ENCODE results near the gene ZPBP2.
"Not testable (repeated sequence)": the region's sequence is repeated elsewhere in the genome, so short reads cannot be mapped to it uniquely, and the experiment has no call there.

Gene ZPBP2

DNA sequence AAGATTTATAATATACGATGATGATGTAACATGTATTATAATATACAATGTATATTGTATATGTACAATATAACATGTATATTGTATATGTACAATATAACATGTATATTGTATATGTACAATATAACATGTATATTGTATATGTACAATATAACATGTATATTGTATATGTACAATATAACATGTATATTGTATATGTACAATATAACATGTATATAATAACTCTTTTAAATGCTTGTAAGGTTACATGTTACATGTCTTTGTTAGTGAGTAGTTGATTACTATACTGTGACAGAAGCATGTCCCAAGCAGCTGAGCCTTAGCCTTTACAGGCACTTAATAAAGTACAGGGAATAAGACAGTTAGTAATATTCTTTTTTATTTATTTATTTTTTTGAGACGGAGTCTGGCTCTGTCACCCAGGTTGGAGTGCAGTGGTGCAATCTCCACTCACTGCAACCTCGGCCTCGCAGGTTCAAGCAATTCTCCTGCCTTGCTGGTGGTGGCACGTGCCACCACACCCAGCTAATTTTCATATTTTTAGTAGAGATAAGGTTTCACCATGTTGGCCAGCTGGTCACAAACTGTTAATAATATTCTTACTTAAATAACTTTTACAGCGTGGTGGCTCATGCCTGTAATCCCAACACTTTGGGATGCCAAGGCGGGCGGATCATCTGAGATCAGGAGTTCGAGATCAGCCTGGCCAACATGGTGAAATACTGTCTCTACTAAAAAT, 11.9 kb upstream of the ZPBP2 start:
- not testable (repeated sequence) for DNase-seq (ENCODE audit: low read depth)

DNA sequence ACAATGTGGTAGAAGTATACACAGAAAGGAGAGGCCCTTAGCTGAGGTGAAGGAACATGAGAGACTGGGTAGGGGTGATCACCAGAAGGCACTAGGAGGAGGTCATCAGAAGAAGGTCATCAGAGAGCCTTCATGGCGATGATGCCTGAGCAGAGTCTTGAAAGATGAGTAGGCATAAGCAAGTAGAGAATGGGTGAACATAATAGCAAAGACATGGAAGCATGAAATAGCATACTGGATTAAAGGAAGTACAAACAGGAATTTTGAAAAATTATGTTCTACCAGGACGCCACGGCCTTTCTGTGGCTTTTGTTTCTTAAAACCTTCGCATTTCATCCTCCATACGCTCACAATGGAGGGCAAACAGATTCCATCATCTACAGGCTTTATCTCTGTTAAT, 6.8 kb upstream of the ZPBP2 start:
- no peak for DNase-seq (ENCODE audit: low read depth)

DNA sequence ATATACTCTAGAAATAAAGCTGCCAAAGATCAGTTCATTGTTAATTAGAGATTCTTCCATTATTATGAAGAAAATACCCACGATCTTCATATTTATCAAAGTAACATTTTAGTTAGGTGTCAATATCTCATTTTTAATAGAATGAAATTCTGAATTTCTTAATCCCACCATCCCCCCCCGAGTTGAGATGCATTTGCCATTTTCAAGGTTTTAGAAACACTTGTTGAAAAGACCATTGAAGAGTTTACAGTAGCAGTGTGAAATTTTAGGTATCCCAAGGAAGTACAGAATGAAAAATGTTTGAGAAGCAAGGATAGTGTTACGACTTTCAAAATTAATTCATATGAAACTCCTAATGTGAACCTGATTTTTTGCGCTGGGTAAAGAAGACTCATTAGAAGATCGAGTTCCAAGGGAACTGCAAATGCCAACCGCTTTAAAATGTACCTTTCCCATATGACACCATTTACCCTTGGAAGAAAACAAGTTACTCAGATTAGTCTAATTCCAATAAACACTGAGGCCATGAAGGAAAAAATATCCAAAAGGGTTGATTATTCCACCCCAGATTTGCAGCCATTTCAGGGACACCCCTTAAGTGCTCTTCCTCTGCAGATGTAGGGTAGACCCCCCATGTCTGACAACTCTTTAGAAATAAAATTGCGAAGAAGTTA, 4.6 kb upstream of the ZPBP2 start:
- no peak for DNase-seq (ENCODE audit: low read depth)

- DNase-seq (ENCODE audit: low read depth) = peak; percentile 73
Measured at GRCh38 chr17:39863918-39864746, 3.9 kb upstream of the ZPBP2 start, which contains the start of gene IKZF3. Gene IKZF3, minus strand, starts transcription at chr17:39864312. Its CDS starts 186 bp downstream, at chr17:39864126.

- DNase-seq (ENCODE audit: low read depth) = no peak
Measured at GRCh38 chr17:39866013-39866730, 1.8 kb upstream of the ZPBP2 start.

GRCh38 chr17:39867084-39867879, 720 bp upstream of the ZPBP2 start:
- peak; percentile 38 for DNase-seq (ENCODE audit: low read depth)

DNA sequence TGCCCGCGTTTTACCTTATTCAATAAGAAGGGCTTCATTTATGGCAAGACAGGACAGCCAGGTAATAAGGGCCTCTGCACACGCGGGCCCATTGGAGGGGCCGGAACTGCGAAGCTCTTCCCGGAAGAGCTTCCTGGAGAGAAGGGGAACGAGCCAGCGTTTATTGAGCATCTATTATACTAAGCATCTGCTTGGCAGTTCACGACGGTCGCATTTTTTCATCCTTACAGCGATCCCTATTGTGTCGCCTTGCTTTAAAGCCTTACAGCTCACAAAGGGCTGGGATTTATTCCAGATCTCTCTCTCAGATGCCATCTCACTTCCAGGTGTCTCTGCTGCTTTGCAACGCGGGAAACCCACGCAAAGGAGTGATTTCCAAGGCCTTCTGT, 546 bp downstream of the ZPBP2 start:
- no peak for DNase-seq (ENCODE audit: low read depth)

GRCh38 chr17:39870776-39871175, 2.8 kb downstream of the ZPBP2 start:
- no peak for DNase-seq (ENCODE audit: low read depth)

GRCh38 chr17:39871801-39872200, 3.8 kb downstream of the ZPBP2 start:
- no peak for DNase-seq (ENCODE audit: low read depth)

- DNase-seq (ENCODE audit: low read depth) = no peak
Measured at GRCh38 chr17:39872751-39873150, 4.7 kb downstream of the ZPBP2 start.

DNA sequence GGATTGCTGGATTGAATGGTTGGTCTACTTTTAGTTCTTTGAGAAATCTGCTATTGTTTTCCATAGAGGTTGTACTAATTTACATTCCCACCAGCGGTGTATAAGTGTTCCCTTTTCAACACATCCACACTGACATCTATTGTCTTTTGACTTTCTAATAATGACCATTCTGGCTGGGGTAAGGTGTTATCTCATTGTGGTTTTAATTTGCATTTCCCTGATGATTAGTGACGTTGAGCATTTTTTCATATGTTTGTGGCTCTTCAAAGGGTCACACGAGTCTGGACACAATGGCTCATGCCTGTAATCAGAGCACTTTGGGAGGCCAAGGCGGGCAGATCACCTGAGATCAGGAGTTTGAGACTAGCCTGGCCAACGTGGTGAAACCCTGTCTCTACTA, 18.1 kb downstream of the ZPBP2 start:
- not testable (repeated sequence) for DNase-seq (ENCODE audit: low read depth)

- no peak for DNase-seq (ENCODE audit: low read depth)
Measured at GRCh38 chr17:39887078-39887477, 19.1 kb downstream of the ZPBP2 start.

GRCh38 chr17:39889200-39889599, 21.2 kb downstream of the ZPBP2 start:
- no peak for DNase-seq (ENCODE audit: low read depth)

DNA sequence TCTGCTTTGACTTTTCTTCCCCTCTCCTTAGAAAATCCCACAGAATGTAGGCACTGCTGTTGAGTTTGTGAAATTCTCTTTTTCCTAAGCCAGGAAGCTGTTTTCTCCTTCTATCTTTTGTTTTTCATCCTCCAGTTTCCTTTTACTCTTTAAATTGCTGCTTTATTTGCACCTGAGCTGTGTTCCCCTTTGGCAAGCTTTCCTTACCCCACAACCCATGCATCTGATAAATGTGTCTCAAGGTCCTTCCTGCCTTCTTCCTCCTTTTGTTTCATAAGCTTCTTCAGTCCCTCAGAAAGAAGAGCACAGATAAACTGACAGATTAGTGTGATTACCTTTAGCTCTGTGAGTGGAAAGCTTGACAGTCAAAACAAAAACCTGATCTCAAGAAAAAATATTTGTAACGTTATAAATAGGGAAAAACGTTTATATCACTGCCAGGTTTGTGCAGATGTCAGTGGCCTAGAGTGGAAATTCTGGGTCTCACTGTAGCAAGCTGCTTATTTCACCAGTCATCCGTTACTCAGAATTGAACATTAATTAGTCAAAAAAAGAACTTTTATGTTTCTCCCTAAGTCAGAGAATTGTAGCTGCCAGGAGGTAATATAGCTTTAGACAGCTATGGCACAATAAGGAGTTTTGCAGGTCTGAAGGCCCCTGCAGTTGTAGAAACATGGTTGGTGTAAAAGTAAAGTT, 26.8 kb downstream of the ZPBP2 start:
- no peak for DNase-seq (ENCODE audit: low read depth)

GRCh38 chr17:39898088-39898487, 30.1 kb downstream of the ZPBP2 start:
- DNase-seq (ENCODE audit: low read depth) = no peak

GRCh38 chr17:39899215-39899614, 31.2 kb downstream of the ZPBP2 start:
- DNase-seq (ENCODE audit: low read depth) = no peak

DNA sequence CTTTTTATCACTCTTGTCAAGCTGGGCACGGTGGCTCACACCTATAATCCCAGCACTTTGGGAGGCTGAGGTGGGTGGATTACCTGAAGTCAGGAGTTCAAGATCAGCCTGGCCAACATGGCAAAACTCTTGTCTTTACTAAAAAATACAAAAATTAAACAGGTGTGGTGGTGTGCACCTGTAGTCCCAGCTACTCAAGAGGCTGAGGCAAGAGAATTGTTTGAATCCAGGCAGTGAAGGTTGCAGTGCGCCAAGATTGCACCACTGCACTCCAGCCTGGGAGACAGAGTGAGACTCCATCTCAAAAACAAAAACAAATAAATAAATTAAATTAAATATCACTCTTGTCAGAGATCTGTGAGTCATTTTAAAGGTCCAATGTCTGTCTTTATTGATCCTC, 34.0 kb downstream of the ZPBP2 start:
- not testable (repeated sequence) for DNase-seq (ENCODE audit: low read depth)

DNA sequence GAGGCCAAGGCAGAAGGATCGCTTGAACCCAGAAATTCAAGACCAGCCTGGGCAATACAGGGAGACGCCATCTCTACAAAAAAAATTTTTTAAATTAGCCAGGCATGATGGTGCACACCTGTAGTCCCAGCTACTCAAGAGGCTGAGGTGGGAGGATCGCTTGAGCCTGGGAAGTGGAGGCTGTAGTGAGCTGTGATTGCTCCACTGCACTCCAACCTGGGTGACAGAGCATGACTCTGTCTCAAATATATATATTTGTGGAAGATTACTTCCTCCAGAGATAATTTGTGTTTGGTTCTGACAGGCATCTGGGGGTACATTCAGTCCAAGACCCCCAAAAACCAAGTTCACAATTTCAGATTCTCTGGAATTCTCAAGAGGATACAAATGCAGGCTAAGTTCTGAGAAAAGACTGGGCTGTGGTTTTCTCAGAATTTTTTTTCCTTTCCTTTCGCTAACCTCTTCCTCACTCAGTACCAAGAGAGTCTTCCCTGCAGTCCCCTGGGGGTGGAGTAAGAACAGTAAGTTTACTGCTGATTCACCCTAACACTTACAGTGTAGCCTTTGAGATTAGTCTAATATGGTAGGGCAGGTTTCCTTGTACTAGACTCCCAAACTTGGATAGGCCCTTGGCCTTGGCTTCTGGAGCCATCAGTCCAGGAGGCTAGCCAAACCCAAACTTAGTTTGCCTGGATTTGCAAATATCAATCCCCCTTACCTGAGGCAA, 35.3 kb downstream of the ZPBP2 start:
- no peak for DNase-seq (ENCODE audit: low read depth)

DNA sequence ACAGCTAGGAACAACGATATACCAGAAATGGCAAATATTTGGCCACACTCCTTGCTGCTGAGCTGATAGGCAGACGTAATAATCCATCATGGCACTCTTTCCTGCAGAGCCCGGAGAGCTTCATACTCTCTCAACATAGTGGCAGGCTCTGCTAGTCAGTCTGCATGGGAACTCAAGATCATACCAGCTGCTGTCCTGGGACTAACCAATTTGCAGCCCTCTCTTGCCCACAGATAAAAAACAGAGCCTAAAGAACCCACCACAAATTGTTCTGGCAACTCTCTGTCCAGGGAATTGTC, 36.9 kb downstream of the ZPBP2 start:
- DNase-seq (ENCODE audit: low read depth) = no peak

DNA sequence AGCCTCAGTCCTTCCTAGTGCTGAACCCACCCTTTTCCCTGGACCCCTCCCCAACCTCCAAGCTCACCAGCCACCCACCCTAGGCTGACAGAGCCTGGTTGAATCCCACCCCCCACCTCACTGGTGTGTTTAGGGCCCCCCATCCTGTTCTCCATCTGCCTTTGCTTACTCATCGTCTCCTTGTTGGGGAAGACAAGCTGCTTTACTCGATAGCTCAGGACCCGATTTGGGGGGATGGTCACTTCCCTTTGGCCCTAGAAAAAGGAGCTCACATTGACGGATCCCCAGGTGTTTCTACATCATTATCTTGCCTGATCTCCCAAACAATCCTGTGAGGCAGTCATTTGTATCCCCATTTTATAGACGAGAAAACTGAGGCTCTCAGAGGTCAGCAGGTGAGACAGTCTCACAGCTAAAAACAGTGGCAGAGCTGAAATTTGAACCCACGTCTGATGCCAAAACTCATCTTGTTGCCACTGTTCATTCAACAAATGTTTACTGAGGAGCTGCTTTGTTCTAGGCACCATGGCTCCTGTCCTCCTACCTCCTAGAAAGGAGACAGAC, 40.9 kb downstream of the ZPBP2 start:
- DNase-seq (ENCODE audit: low read depth) = no peak

Measured in activated gamma-delta T cell treated with anti-CD3 and anti-CD28 coated beads, Interleukin-2, amount 50 U/mL, for 16 hours (primary cell).